SU-DHL-6 (cell line): ENCODE results near the gene JUNB.

ENCODE experiments used
- H2AFZ ChIP-seq: fragments of 200-600 bp; sonication (generic); 2 replicates; pipeline ENCODE4 v1.6.1; 2014; ENCODE audit warnings: low read depth, mild to moderate bottlenecking, moderate library complexity, mixed read lengths, antibody characterized with exemption, low read length; ENCODE audit not compliant: severe bottlenecking
- H3F3A ChIP-seq: fragments of 200-600 bp; shearing (Covaris generic); 2 replicates; pipeline ENCODE4 v1.6.0; 2016; ENCODE audit warnings: antibody characterized with exemption, mild to moderate bottlenecking; ENCODE audit not compliant: insufficient read depth
- H3K27ac ChIP-seq: fragments of 200-600 bp; sonication (generic); 2 replicates; pipeline ENCODE4 v1.5.1; 2016; ENCODE audit warnings: low read depth, mild to moderate bottlenecking, low read length, moderate library complexity, mixed read lengths
- H3K27me3 ChIP-seq: fragments of 200-600 bp; sonication (generic), shearing (Covaris generic); 2 replicates; pipeline ENCODE4 v1.6.0; 2014; ENCODE audit warnings: mild to moderate bottlenecking, low read length
- H3K36me3 ChIP-seq: fragments of 200-600 bp; sonication (generic); 2 replicates; pipeline ENCODE4 v1.6.1; 2014; ENCODE audit warnings: mild to moderate bottlenecking, low read length, mixed read lengths
- H3K4me2 ChIP-seq: fragments of 300-600, 200-600 bp; shearing (Covaris generic), sonication (generic); 2 replicates; pipeline ENCODE4 v1.6.0; 2014; ENCODE audit warnings: low read length, low read depth, mild to moderate bottlenecking; ENCODE audit not compliant: poor library complexity, severe bottlenecking
- H3K4me3 ChIP-seq: fragments of 200-600 bp; sonication (generic); 2 replicates; pipeline ENCODE4 v1.5.1; 2014; ENCODE audit warnings: antibody characterized with exemption, low read length, mild to moderate bottlenecking, mixed read lengths; ENCODE audit not compliant: insufficient read depth, poor library complexity, severe bottlenecking
- H3K79me2 ChIP-seq: fragments of 200-600 bp; sonication (generic); 2 replicates; pipeline ENCODE4 v1.6.1; 2014; ENCODE audit warnings: mild to moderate bottlenecking, low read length, moderate library complexity; ENCODE audit not compliant: insufficient read depth
- H3K9ac ChIP-seq: fragments of 200-600 bp; sonication (generic); 2 replicates; pipeline ENCODE4 v1.7.0; 2014; ENCODE audit warnings: mild to moderate bottlenecking, low read length
- H3K9me2 ChIP-seq: fragments of 200-600 bp; sonication (generic); replicated peaks from 2 replicates; pipeline ENCODE4 v1.6.1; 2014; ENCODE audit warnings: low read length; ENCODE audit not compliant: insufficient read depth
- H3K9me3 ChIP-seq: fragments of 200-600 bp; sonication (generic); 2 replicates; pipeline ENCODE4 v1.6.1; 2014; ENCODE audit warnings: low read length, mixed read lengths; ENCODE audit not compliant: insufficient read depth
- H4K20me1 ChIP-seq: fragments of 200-600 bp; sonication (generic); 2 replicates; pipeline ENCODE4 v1.6.1; 2014; ENCODE audit warnings: low read depth, mild to moderate bottlenecking, antibody characterized with exemption, low read length, moderate library complexity, mixed read lengths
- EZH2phosphoT487 ChIP-seq: fragments of 200-600 bp; sonication (generic), shearing (Covaris generic); conservative IDR thresholded peaks from 2 replicates; pipeline ENCODE4 v1.6.1; 2018; ENCODE audit warnings: mild to moderate bottlenecking, antibody characterized with exemption, low read length, moderate library complexity, mixed read lengths
- TF ChIP-seq, protein P1 (sequence below): fragments of 200-600 bp; sonication (generic); IDR thresholded peaks from one replicate; pipeline ENCODE4 v1.5.1; 2017; ENCODE audit warnings: antibody characterized with exemption, mild to moderate bottlenecking, low read length, moderate library complexity; ENCODE audit not compliant: insufficient read depth, poor library complexity, severe bottlenecking

Gene JUNB

DNA sequence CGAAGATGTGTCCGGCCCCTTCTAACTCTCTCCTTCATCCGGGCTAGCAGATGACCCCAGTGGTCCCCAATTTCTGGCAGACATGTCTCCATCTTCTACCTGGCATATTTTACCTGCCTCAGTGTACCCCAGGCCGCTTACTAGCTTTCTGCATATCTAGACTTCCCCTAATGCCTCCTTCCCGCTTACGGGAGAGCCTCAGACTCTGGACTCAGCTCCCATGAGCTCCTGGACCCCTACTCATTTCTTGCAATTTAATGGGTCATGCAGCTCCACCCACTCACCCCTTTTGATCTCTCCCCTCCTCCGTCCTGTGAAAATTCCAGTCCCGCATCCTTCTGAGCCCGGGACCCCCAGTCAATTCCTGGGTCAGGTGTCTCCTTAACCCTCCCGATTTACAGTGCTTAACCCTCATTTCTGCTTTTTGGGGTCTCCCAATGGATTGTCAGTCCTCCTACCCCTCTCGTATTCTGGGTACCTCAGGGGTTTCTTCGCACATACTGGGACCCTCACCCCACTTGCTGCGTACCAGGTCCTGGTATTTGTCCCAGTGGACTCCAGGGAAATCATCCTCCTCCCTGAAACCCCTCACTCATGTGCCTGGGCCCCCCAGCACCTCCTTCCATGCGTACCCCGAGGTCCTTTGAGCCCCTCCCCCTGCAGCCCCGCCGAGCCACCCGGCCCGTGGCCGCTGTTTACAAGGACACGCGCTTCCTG is 500 bp upstream of the JUNB start:
- Histone ChIP-seq H3K9ac (peak overlapping the region; percentile 77), H3K27me3 (no peaks in the 10 kb centered on the region), H3F3A (peaks cover 36% of the 10 kb centered on the region)

DNA sequence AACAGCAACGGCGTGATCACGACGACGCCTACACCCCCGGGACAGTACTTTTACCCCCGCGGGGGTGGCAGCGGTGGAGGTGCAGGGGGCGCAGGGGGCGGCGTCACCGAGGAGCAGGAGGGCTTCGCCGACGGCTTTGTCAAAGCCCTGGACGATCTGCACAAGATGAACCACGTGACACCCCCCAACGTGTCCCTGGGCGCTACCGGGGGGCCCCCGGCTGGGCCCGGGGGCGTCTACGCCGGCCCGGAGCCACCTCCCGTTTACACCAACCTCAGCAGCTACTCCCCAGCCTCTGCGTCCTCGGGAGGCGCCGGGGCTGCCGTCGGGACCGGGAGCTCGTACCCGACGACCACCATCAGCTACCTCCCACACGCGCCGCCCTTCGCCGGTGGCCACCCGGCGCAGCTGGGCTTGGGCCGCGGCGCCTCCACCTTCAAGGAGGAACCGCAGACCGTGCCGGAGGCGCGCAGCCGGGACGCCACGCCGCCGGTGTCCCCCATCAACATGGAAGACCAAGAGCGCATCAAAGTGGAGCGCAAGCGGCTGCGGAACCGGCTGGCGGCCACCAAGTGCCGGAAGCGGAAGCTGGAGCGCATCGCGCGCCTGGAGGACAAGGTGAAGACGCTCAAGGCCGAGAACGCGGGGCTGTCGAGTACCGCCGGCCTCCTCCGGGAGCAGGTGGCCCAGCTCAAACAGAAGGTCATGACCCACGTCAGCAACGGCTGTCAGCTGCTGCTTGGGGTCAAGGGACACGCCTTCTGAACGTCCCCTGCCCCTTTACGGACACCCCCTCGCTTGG is 966 bp downstream of the JUNB start:
- peak overlapping the region; percentile 77 for H3K9ac ChIP-seq
- H3K36me3 ChIP-seq: no peaks in the 10 kb centered on the region
- peak overlapping the region; percentile 60 for H3K4me3 ChIP-seq
- no peak for TF ChIP-seq EZH2phosphoT487
- TF ChIP-seq, protein P1, sequence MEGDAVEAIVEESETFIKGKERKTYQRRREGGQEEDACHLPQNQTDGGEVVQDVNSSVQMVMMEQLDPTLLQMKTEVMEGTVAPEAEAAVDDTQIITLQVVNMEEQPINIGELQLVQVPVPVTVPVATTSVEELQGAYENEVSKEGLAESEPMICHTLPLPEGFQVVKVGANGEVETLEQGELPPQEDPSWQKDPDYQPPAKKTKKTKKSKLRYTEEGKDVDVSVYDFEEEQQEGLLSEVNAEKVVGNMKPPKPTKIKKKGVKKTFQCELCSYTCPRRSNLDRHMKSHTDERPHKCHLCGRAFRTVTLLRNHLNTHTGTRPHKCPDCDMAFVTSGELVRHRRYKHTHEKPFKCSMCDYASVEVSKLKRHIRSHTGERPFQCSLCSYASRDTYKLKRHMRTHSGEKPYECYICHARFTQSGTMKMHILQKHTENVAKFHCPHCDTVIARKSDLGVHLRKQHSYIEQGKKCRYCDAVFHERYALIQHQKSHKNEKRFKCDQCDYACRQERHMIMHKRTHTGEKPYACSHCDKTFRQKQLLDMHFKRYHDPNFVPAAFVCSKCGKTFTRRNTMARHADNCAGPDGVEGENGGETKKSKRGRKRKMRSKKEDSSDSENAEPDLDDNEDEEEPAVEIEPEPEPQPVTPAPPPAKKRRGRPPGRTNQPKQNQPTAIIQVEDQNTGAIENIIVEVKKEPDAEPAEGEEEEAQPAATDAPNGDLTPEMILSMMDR: no peak
- H3K4me2 ChIP-seq: peak overlapping the region; percentile 94
- H4K20me1 ChIP-seq: no peaks in the 10 kb centered on the region
- no peaks in the 10 kb centered on the region for H3K9me3 ChIP-seq
- H3K79me2 ChIP-seq: no peaks in the 10 kb centered on the region
- H3K9me2 ChIP-seq: no peaks in the 10 kb centered on the region
- H3K27ac ChIP-seq: peak overlapping the region; percentile 70
- peak overlapping the region; percentile 65 for H2AFZ ChIP-seq
- H3K27me3 ChIP-seq: no peaks in the 10 kb centered on the region
- peaks cover 36% of the 10 kb centered on the region for H3F3A ChIP-seq

More for the DNA sequence above, 500 bp upstream of the JUNB start:
- Histone ChIP-seq H3K36me3 (no peaks in the 10 kb centered on the region), H3K4me3 (peak overlapping the region; percentile 60), H3K9me3 (no peaks in the 10 kb centered on the region), H3K27ac (no peak overlapping the region), H4K20me1 (no peaks in the 10 kb centered on the region), H3K4me2 (peak overlapping the region; percentile 94), H2AFZ (no peak overlapping the region), H3K79me2 (no peaks in the 10 kb centered on the region), H3K9me2 (no peaks in the 10 kb centered on the region)
- TF ChIP-seq, protein P1: no peak
- no peak for TF ChIP-seq EZH2phosphoT487

DNA sequence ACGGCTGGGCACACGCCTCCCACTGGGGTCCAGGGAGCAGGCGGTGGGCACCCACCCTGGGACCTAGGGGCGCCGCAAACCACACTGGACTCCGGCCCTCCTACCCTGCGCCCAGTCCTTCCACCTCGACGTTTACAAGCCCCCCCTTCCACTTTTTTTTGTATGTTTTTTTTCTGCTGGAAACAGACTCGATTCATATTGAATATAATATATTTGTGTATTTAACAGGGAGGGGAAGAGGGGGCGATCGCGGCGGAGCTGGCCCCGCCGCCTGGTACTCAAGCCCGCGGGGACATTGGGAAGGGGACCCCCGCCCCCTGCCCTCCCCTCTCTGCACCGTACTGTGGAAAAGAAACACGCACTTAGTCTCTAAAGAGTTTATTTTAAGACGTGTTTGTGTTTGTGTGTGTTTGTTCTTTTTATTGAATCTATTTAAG is 1.6 kb downstream of the JUNB start:
- Histone ChIP-seq H2AFZ (peak overlapping the region; percentile 65), H3K27me3 (no peaks in the 10 kb centered on the region), H3K36me3 (no peaks in the 10 kb centered on the region), H3K4me3 (peak overlapping the region; percentile 60), H3K4me2 (peak overlapping the region; percentile 94), H3K9me2 (no peaks in the 10 kb centered on the region), H3F3A (peaks cover 36% of the 10 kb centered on the region), H3K9ac (peak overlapping the region; percentile 77), H3K79me2 (no peaks in the 10 kb centered on the region), H3K9me3 (no peaks in the 10 kb centered on the region), H4K20me1 (no peaks in the 10 kb centered on the region), H3K27ac (peak overlapping the region; percentile 70)
- no peak for TF ChIP-seq EZH2phosphoT487
- TF ChIP-seq, protein P1: no peak
